NAMALWA (cell line): ENCODE data around the gene FDX1.

ENCODE experiments used
- DNase-seq: peaks from one replicate; pipeline ENCODE4 v3.0.0-alpha.2; 2015; ENCODE audit warnings: low spot score

Gene FDX1

GRCh38 chr11:110509472-110509871, 79.7 kb downstream of the FDX1 start:
- DNase-seq: no peak

GRCh38 chr11:110512026-110512425, 82.3 kb downstream of the FDX1 start:
- no peak for DNase-seq

GRCh38 chr11:110513259-110513801, 83.6 kb downstream of the FDX1 start:
- no peak for DNase-seq

- DNase-seq: no peak
Observed at GRCh38 chr11:110513846-110514437, 84.2 kb downstream of the FDX1 start.
